CD14-positive monocyte (primary cell): ENCODE measurements around the gene GIMAP8. TPM values are rescaled to one million over a fixed set of nuclear protein-coding genes. Genes with fewer than 3 reads are reported as not detected.
"Not testable (repeated sequence)": the region's sequence is repeated elsewhere in the genome, so short reads cannot be mapped to it uniquely, and the experiment has no call there.

Source experiments
- DNase-seq, 3 donors: peaks; one replicate each; pipeline ENCODE4 v3.0.0-alpha.2; 2011 to 2022
- H2AFZ ChIP-seq: 2 replicates; pipeline ENCODE4 v1.6.0; 2012; ENCODE audit warnings: mild to moderate bottlenecking, low read depth, low read length, inconsistent platforms; ENCODE audit not compliant: insufficient read depth, poor library complexity, severe bottlenecking
- H3K27ac ChIP-seq, 2 donors: 1 replicate in 1 of 2; 2 replicates in 1 of 2; pipeline ENCODE4 v1.5.1; 2012 to 2013; ENCODE audit warnings: low read length in 2 of 2, control low read depth in 1 of 2, inconsistent platforms in 1 of 2, low read depth in 1 of 2, mild to moderate bottlenecking in 1 of 2
- H3K27me3 ChIP-seq, 2 donors: one replicate each; pipeline versions ENCODE4 v1.6.0 to v1.6.1; 2011 to 2013; ENCODE audit warnings: low read length in 2 of 2; ENCODE audit not compliant: control insufficient read depth in 2 of 2, insufficient read depth in 2 of 2
- H3K36me3 ChIP-seq, 2 donors: replicated peaks in 1 of 2; 1 replicate in 1 of 2; 2 replicates in 1 of 2; pipeline versions ENCODE4 v1.5.1 to v1.6.1; 2012 to 2013; ENCODE audit warnings: low read length in 2 of 2, control low read depth in 1 of 2, inconsistent platforms in 1 of 2, mild to moderate bottlenecking in 1 of 2; ENCODE audit not compliant: insufficient read depth in 2 of 2, control insufficient read depth in 1 of 2
- H3K4me1 ChIP-seq, 2 donors: 1 replicate in 1 of 2; 2 replicates in 1 of 2; pipeline versions ENCODE4 v1.5.1 to v1.6.1; 2012 to 2013; ENCODE audit warnings: low read length in 2 of 2, control low read depth in 1 of 2, inconsistent platforms in 1 of 2, mild to moderate bottlenecking in 1 of 2, moderate library complexity in 1 of 2; ENCODE audit not compliant: insufficient read depth in 2 of 2, control insufficient read depth in 1 of 2
- H3K4me2 ChIP-seq: replicated peaks from 2 replicates; pipeline ENCODE3; 2012; ENCODE audit warnings: low read length, moderate library complexity, mild to moderate bottlenecking; ENCODE audit not compliant: poor library complexity, severe bottlenecking; ENCODE audit errors: extremely low read depth
- H3K4me3 ChIP-seq, 3 experiments: fragments of 200-600 bp in 1 of 3; sonication (generic) in 1 of 3; replicated peaks in 1 of 3; 1 replicate in 2 of 3; 2 replicates in 1 of 3; pipeline ENCODE4 v1.5.1; 2011 to 2013; ENCODE audit warnings: low read length in 3 of 3, mild to moderate bottlenecking in 3 of 3, control low read depth in 2 of 3, low read depth in 2 of 3, inconsistent platforms in 1 of 3, moderate library complexity in 1 of 3
- H3K79me2 ChIP-seq: 2 replicates; pipeline ENCODE4 v1.6.0; 2012; ENCODE audit warnings: mild to moderate bottlenecking, control low read depth, inconsistent platforms, low read length, moderate library complexity; ENCODE audit not compliant: insufficient read depth
- H3K9ac ChIP-seq: 2 replicates; pipeline ENCODE4 v1.6.0; 2017; ENCODE audit warnings: low read length, mild to moderate bottlenecking; ENCODE audit not compliant: insufficient read depth, poor library complexity, severe bottlenecking
- H3K9me3 ChIP-seq, 2 donors: replicated peaks in 1 of 2; 1 replicate in 1 of 2; 2 replicates in 1 of 2; pipeline versions ENCODE4 v1.5.1 to v1.6.1; 2012 to 2013; ENCODE audit warnings: low read length in 2 of 2, control low read depth in 1 of 2; ENCODE audit not compliant: control insufficient read depth in 1 of 2, insufficient read depth in 1 of 2
- H4K20me1 ChIP-seq: 2 replicates; pipeline ENCODE4 v1.6.0; 2012; ENCODE audit warnings: mild to moderate bottlenecking, low read length, control low read depth, moderate library complexity; ENCODE audit not compliant: insufficient read depth
- H3K27ac Mint-ChIP-seq, 7 donors: one replicate each; pipeline ENCODE4 v1.8.0; 2020; ENCODE audit warnings: mild to moderate bottlenecking in 7 of 7, mixed read lengths in 7 of 7, moderate library complexity in 6 of 7, inconsistent platforms in 2 of 7
- H3K27me3 Mint-ChIP-seq, 3 donors: one replicate each; pipeline ENCODE4 v1.8.0; 2021 to 2022; ENCODE audit warnings: low read depth in 3 of 3, mild to moderate bottlenecking in 3 of 3, mixed read lengths in 3 of 3, moderate library complexity in 3 of 3, inconsistent platforms in 1 of 3
- H3K36me3 Mint-ChIP-seq, 2 donors: one replicate each; pipeline ENCODE4 v1.8.0; 2020; ENCODE audit warnings: mixed read lengths in 2 of 2, inconsistent platforms in 1 of 2, mild to moderate bottlenecking in 1 of 2
- H3K4me1 Mint-ChIP-seq: one replicate; pipeline ENCODE4 v1.8.0; 2020; ENCODE audit warnings: mild to moderate bottlenecking, mixed read lengths
- H3K4me3 Mint-ChIP-seq, 2 donors: one replicate each; pipeline ENCODE4 v1.8.0; 2020; ENCODE audit warnings: mild to moderate bottlenecking in 2 of 2, mixed read lengths in 2 of 2, moderate library complexity in 1 of 2
- H3K9me3 Mint-ChIP-seq, 7 donors: one replicate each; pipeline ENCODE4 v1.8.0; 2020 to 2022; ENCODE audit warnings: mixed read lengths in 7 of 7, mild to moderate bottlenecking in 6 of 7, moderate library complexity in 6 of 7, inconsistent platforms in 2 of 7
- CTCF ChIP-seq: fragments of 200-600 bp; IDR thresholded peaks from one replicate; pipeline ENCODE4 v1.8.0; 2022; ENCODE audit warnings: antibody characterized with exemption, mild to moderate bottlenecking
- whole genome bisulfite sequencing: methylation state at CpG from one replicate; pipeline ENCODE4 v1.1.5; 2013; ENCODE audit warnings: missing lambda C conversion rate; ENCODE audit not compliant: insufficient coverage; 5-methylcytosine and 5-hydroxymethylcytosine counted together
- intact Hi-C, 2 donors: fragments of 100-400 bp; cut with micrococcal nuclease; formaldehyde crosslinking; loops; one replicate each; pipeline versions ENCODE4 v1.15.0 to v1.15.1; 2023
- polyA plus RNA-seq, 3 donors: library from polyadenylated mRNA; depleted of rRNA in 1 of 3; unstranded in 2 of 3; stranded (reverse) in 1 of 3; fragments of 300-500 nt in 2 of 3; fragments of >200 nt in 1 of 3; fragmentation: Illumina TruSeq in 2 of 3; gene quantifications; 1 replicate in 2 of 3; 2 replicates in 1 of 3; pipeline ENCODE4 v1.2.3, GENCODE V29; 2012 to 2021

GIMAP8 gene
- polyA plus RNA-seq, 3 donors = 12.0 to 26.8 (median 22.5) TPM

GRCh38 chr7:150489782-150490181 is 39.4 kb downstream of the GIMAP8 start:
- H3K9ac ChIP-seq = no peak overlapping the region
- no peak overlapping the region for H2AFZ ChIP-seq
- Mint-ChIP-seq H3K4me3 (no peak overlapping the region), H3K36me3 (peaks cover 0 to 6% of the 10 kb centered on the region in 2 donors), H3K27me3 (no peaks in the 10 kb centered on the region), H3K27ac (peak overlapping the region; percentile 76 to 94 (median 91)), H3K4me1 (peaks cover 73% of the 10 kb centered on the region), H3K9me3 (peaks cover 0 to 6% (median 0%) of the 10 kb centered on the region in 7 donors)
- no peaks in the 10 kb centered on the region for H4K20me1 ChIP-seq
- peak overlapping the region in 1 of 2 donors; percentile 77 for H3K27ac ChIP-seq
- H3K9me3 ChIP-seq = no peaks in the 10 kb centered on the region
- peaks cover 58 to 63% of the 10 kb centered on the region in 2 donors for H3K4me1 ChIP-seq
- H3K4me2 ChIP-seq = peak overlapping the region; percentile 61
- no peaks in the 10 kb centered on the region for H3K36me3 ChIP-seq
- WGBS = no CpG with 5 or more reads among the region's 1 CpG
- H3K27me3 ChIP-seq = no peaks in the 10 kb centered on the region
- no peak for TF ChIP-seq CTCF
- peaks cover 26% of the 10 kb centered on the region for H3K79me2 ChIP-seq
- intact Hi-C loops = loop anchor here in 1 of 2 donors (2.0 kb wide), 1 partner anchor 39 kb away; the partner anchor contains the start of gene GIMAP8
- peak; percentile 79 to 98 (median 93) for DNase-seq
- peak overlapping the region in 1 of 3 experiments; percentile 55 for H3K4me3 ChIP-seq

GRCh38 chr7:150493442-150493841 is 43.0 kb downstream of the GIMAP8 start:
- peaks cover 56% of the 10 kb centered on the region for H3K4me1 Mint-ChIP-seq
- H3K4me2 ChIP-seq, H3K79me2 ChIP-seq, H3K4me3 ChIP-seq, H3K27ac ChIP-seq, H2AFZ ChIP-seq, H4K20me1 ChIP-seq, H3K36me3 Mint-ChIP-seq, intact Hi-C loops, H3K27me3 ChIP-seq, H3K27ac Mint-ChIP-seq, H3K4me3 Mint-ChIP-seq, H3K9me3 ChIP-seq, H3K36me3 ChIP-seq, H3K9ac ChIP-seq, H3K27me3 Mint-ChIP-seq, DNase-seq: not testable (repeated sequence)
- peaks cover 0 to 12% (median 2%) of the 10 kb centered on the region in 7 donors for H3K9me3 Mint-ChIP-seq
- WGBS = no CpG with 5 or more reads among the region's 3 CpGs
- H3K4me1 ChIP-seq = peaks cover 24 to 28% of the 10 kb centered on the region in 2 donors
